Measurements from ENCODE around the gene TEDC1. TPM values are rescaled to one million over a fixed set of nuclear protein-coding genes. Genes with fewer than 3 reads are reported as not detected.

The TEDC1 gene
- total RNA-seq, 1 experiment from 2014 or later: 26.2 TPM

DNA sequence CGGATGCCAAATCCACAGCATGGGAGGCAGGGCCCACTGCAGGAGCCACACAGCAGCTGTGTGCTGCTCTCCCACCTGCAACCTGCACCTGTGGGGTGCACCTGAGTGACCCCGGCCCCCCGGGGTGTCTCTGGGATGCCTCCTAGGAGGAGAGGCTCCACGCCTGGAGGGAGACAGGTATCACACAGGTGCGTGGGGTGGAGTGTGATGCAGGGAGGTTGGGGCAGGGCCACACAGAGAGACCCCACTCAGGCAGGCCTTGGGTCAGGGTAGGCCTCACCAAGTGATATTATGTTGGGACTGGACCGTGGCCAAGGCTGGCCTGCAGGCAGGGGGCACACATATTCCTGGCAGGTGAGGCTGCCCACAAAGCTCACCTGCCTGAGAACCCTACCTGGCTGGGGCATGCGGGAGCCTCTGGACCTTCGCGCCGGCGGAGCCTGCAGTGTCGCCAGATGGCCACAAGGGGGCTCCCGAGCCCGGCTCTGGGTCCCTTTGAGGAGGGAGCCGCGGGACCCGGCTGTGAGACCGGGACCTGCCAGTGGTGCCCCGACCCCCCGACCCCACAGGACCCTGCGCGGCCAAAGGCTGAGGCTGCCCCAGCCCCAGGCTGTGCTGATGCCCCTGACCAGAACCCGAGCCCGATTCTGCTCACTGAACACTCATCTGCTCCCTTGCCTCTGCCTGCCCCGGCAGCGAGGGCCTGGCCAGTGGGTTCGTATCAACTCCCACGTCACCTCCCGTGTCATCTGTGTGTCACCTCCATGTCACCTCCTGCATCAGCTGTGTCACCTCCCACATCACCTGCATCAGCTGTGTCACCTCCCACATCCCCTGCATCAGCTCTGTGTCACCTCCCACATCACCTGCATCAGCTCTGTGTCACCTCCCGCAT lies 46.8 kb downstream of the TEDC1 start:
- no peaks in the 10 kb centered on the region for H3K27me3 ChIP-seq (ENCODE audit: insufficient read depth, low read length)
- no peak overlapping the region for H3K4ac ChIP-seq (ENCODE audit: low read depth, low read length)
- H2AK5ac ChIP-seq (ENCODE audit: insufficient read length, low read length): no peak overlapping the region
- H4K5ac ChIP-seq (ENCODE audit: insufficient read length, low read depth, low read length): no peak overlapping the region
- H3K79me2 ChIP-seq (ENCODE audit: insufficient read depth, low read length): no peaks in the 10 kb centered on the region
- H2BK20ac ChIP-seq (ENCODE audit: low read depth, low read length, poor library complexity, severe bottlenecking): no peak overlapping the region
- peaks cover 19% of the 10 kb centered on the region for H3K9me3 ChIP-seq (ENCODE audit: control insufficient read depth, low read depth, low read length)
- no peak overlapping the region for H2BK5ac ChIP-seq (ENCODE audit: insufficient read length, low read length)
- no peaks in the 10 kb centered on the region for H3K4me1 ChIP-seq (ENCODE audit: insufficient read depth, low read length)
- no peak overlapping the region for H4K8ac ChIP-seq (replicated peaks; ENCODE audit: insufficient read length, low read depth, low read length)
- peaks cover 0 to 6% (median 0%) of the 10 kb centered on the region in 3 experiments; a peak in 3 of 7 replicates for H3K36me3 Mint-ChIP-seq (ENCODE audit: insufficient read depth in 1 of 3, low read depth in 3 of 3)
- no peak overlapping the region for H3K56ac ChIP-seq (ENCODE audit: insufficient read length, low read depth, low read length)
- H4K20me1 ChIP-seq (ENCODE audit: control insufficient read depth, insufficient read depth, insufficient read length): no peaks in the 10 kb centered on the region
- no peak overlapping the region for H3K23ac ChIP-seq (ENCODE audit: insufficient read length, low read depth, low read length)
- no peak overlapping the region for H3K9ac ChIP-seq (ENCODE audit: extremely low read depth, insufficient read length, low read length)
- TF ChIP-seq, protein P1, sequence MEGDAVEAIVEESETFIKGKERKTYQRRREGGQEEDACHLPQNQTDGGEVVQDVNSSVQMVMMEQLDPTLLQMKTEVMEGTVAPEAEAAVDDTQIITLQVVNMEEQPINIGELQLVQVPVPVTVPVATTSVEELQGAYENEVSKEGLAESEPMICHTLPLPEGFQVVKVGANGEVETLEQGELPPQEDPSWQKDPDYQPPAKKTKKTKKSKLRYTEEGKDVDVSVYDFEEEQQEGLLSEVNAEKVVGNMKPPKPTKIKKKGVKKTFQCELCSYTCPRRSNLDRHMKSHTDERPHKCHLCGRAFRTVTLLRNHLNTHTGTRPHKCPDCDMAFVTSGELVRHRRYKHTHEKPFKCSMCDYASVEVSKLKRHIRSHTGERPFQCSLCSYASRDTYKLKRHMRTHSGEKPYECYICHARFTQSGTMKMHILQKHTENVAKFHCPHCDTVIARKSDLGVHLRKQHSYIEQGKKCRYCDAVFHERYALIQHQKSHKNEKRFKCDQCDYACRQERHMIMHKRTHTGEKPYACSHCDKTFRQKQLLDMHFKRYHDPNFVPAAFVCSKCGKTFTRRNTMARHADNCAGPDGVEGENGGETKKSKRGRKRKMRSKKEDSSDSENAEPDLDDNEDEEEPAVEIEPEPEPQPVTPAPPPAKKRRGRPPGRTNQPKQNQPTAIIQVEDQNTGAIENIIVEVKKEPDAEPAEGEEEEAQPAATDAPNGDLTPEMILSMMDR (conservative IDR thresholded peaks at IDR 0.05): peak; percentile 88
- no peak overlapping the region for H4K91ac ChIP-seq (ENCODE audit: insufficient read length, low read depth, low read length)
- no peak overlapping the region for H3K14ac ChIP-seq (ENCODE audit: insufficient read depth, low read length)
- H2BK120ac ChIP-seq (ENCODE audit: low read depth, low read length, poor library complexity, severe bottlenecking): no peak overlapping the region
- H3K9me3 Mint-ChIP-seq: peaks cover 31 to 88% of the 10 kb centered on the region in 2 experiments
- H3K4me1 Mint-ChIP-seq: no peaks in the 10 kb centered on the region
- no peak overlapping the region; a peak in 1 of 5 replicates for H3K4me3 Mint-ChIP-seq
- H3K79me1 ChIP-seq (ENCODE audit: insufficient read depth, low read depth, low read length, poor library complexity, severe bottlenecking): no peaks in the 10 kb centered on the region
- no peak overlapping the region for H3K18ac ChIP-seq (ENCODE audit: insufficient read length, low read depth, low read length)
- H3K27ac ChIP-seq (ENCODE audit: insufficient read length, low read depth, low read length): no peak overlapping the region
- H3K27ac Mint-ChIP-seq: no peak overlapping the region
- no CpG with 5 or more reads among the region's 30 CpGs for WGBS (ENCODE audit: extremely low coverage, insufficient read length, low lambda C conversion rate)
- H3T11ph ChIP-seq (ENCODE audit: low read length): no peak overlapping the region
- no peak overlapping the region for H2AFZ ChIP-seq (ENCODE audit: low read length)
- no peak overlapping the region for H3K4me2 ChIP-seq (ENCODE audit: insufficient read depth, insufficient read length, low read length)
- no peaks in the 10 kb centered on the region for H3K23me2 ChIP-seq (ENCODE audit: insufficient read length, low read depth, low read length, poor library complexity, severe bottlenecking)
- no peak overlapping the region for H2BK12ac ChIP-seq (ENCODE audit: insufficient read length, low read depth, low read length)
- no peak overlapping the region for H2BK15ac ChIP-seq (ENCODE audit: low read depth, low read length)
- peaks cover 21% of the 10 kb centered on the region for H3K27me3 Mint-ChIP-seq (ENCODE audit: low read depth)
- peak; percentile 52 for DNase-seq

Measured in H9 (cell line).